G401 (cell line): ENCODE data around the gene CDCA3. TPM values are rescaled to one million over a fixed set of nuclear protein-coding genes. Genes with fewer than 3 reads are reported as not detected.
A peak's percentile ranks its signal among the peaks of the same experiment; 100 is the strongest.

ENCODE experiments used
- DNase-seq: peaks from one replicate; pipeline ENCODE4 v3.0.0-alpha.2; 2015; ENCODE audit warnings: low spot score
- in situ Hi-C: cut with HindIII; loops from 2 replicates; pipeline ENCODE4 v1.10.0; 2016; ENCODE audit warnings: low sequenced_read_pairs, mixed read lengths
- total RNA-seq: library from RNA; depleted of rRNA; stranded (reverse); fragments of >200 nt; shearing (Covaris generic); gene quantifications from 2 replicates; pipeline ENCODE4 v1.2.3, GENCODE V29; 2014

CDCA3 gene
- total RNA-seq, 1 experiment from 2014 or later: 103 TPM

DNA sequence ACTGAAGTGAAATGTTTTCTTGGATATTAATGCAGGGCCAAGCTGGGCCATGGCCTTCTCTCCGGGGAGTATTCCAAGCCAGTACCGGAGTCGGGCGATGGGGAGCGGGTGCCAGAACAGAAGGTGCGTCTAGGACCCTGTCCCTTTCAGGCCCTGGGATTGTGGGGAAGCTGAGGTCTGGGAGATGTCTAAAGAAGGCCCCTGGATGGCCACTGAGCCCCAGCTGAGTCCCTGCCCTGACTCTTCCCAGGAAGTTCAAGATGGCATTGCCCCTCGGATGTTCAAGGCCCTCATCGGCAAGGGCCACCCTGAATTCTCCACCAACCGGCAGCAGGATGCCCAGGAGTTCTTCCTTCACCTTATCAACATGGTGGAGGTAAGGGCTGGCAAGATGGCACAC lies 9.0 kb upstream of the CDCA3 start:
- DNase-seq: no peak
- in situ Hi-C loops: no loop called here

GRCh38 chr12:6858799-6859198 lies 7.7 kb upstream of the CDCA3 start:
- no peak for DNase-seq
- in situ Hi-C loops: no loop called here

DNA sequence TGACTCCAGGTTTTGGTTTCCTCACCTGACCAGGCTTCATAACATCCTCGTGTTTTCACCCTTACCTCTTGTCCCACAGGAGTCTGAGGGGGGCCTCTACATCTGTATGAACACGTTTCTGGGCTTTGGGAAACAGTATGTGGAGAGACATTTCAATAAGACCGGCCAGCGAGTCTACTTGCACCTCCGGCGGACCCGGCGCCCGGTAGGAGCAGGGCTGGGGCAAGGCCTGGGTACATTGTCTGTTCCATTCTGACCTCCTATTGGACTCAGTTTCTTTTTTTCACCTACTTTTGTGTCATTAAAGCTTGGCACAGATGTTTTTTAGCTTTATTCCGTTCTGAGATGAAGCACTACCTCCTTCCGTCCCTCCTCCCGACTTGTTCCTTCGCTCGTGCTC lies 4.2 kb upstream of the CDCA3 start:
- DNase-seq: no peak
- in situ Hi-C loops: no loop called here

GRCh38 chr12:6854036-6854435 lies 3.0 kb upstream of the CDCA3 start:
- no peak for DNase-seq
- in situ Hi-C loops: no loop called here

DNA sequence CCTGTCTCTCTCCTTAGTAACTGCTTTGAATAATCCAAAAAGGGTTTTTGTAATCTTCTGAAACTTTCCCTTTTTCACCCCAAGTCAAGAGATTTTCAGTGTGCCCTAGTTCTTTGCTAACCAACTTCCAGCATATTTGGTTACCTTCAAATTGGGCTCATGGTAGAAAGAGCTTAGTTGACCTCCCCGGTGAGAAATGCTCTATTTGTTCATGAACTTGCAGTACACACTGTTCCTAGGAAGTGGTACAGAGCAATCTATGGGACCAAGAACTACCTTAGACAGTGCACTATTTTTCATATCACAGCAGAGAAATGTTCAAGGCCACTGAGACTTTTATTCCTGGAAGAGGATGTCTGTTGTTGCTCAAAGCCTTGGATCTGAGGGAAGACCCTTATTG lies 2.5 kb upstream of the CDCA3 start:
- DNase-seq: no peak
- in situ Hi-C loops: no loop called here

- in situ Hi-C loops: no loop called here
- no peak for DNase-seq
Measured at GRCh38 chr12:6852651-6853354, 1.7 kb upstream of the CDCA3 start.

GRCh38 chr12:6851921-6852650 lies 1.0 kb upstream of the CDCA3 start, which contains the start of gene USP5:
TSS of gene USP5 (plus strand) at chr12:6852150. CDS start at chr12:6852180, 30 bp downstream.
- in situ Hi-C loops: no loop called here
- DNase-seq: peak; percentile 100

- no peak for DNase-seq
- in situ Hi-C loops: no loop called here
Measured at GRCh38 chr12:6850796-6851152, 312 bp downstream of the CDCA3 start.

GRCh38 chr12:6849976-6850560 lies 1.0 kb downstream of the CDCA3 start:
- in situ Hi-C loops: no loop called here

GRCh38 chr12:6849427-6849826 lies 1.7 kb downstream of the CDCA3 start:
- in situ Hi-C loops: no loop called here

More at GRCh38 chr12:6849976-6850560, 1.0 kb downstream of the CDCA3 start:
- no peak for DNase-seq

DNA sequence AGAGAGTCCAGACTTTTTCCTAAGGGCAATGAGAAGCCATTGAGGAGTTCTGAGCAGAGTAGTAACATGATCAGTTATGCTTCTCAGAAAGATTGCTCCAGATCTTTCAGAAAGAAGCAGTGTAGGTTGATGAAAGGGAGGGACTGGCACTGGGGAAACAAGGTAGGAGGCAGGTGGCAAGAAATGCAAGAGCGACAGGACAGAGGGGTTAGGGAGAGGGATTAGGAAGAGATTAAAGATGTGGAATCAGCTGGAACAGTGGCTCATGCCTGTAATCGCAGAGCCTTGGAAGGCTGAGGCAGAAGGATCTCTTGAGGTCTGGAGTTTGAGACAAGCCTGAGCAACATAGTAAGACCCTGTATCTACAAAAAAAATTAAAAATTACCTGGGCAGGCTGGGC lies 3.4 kb downstream of the CDCA3 start:
- in situ Hi-C loops: no loop called here
- DNase-seq: no peak

More at GRCh38 chr12:6849427-6849826, 1.7 kb downstream of the CDCA3 start:
- DNase-seq: no peak

GRCh38 chr12:6846316-6846869 lies 4.7 kb downstream of the CDCA3 start:
- in situ Hi-C loops: no loop called here
- DNase-seq: no peak

GRCh38 chr12:6845395-6845794 lies 5.7 kb downstream of the CDCA3 start:
- no peak for DNase-seq
- in situ Hi-C loops: no loop called here

DNA sequence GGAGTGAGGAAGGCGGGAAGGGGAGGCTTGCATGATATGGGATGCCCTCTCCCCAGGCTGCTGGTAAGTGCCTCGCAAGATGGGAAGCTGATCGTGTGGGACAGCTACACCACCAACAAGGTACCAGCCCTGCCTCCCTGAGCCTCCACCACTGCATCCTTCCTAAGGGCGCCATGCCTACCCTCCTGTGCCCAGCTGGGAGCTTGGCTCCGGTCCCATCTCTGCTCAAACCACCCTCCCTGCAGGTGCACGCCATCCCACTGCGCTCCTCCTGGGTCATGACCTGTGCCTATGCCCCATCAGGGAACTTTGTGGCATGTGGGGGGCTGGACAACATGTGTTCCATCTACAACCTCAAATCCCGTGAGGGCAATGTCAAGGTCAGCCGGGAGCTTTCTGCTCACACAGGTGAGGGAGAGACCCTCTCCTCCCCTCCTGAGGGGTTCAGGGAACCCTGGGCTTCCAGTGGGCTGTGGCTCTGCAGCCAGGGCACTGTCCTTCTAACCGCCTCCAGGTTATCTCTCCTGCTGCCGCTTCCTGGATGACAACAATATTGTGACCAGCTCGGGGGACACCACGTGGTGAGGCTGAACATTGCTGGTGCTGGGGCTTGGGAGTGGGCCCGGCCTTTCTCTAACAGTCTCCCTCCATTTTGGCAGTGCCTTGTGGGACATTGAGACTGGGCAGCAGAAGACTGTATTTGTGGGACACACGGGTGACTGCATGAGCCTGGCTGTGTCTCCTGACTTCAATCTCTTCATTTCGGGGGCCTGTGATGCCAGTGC lies 7.8 kb downstream of the CDCA3 start:
- in situ Hi-C loops: no loop called here
- no peak for DNase-seq

DNA sequence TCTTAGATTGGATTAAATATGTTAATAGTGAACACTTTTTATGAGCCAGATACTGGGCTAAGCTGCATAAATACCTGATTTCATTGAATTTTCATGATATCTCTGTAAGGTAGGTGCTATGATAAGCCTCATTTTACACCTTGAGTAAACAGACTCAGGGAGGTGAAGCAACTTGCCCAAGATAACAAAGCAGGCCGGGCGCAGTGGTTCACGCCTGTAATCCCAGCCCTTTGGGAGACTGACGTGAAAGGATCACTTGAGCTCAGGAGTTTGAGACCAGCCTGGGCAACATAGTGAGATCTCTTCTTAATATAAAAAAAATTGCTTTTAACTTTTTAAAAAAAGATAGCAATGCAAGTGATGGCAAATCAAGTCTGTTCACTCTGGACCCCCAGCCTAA lies 9.0 kb downstream of the CDCA3 start:
- DNase-seq: no peak
- in situ Hi-C loops: no loop called here

GRCh38 chr12:6840761-6841515 lies 10.1 kb downstream of the CDCA3 start, which contains the start of gene GNB3:
TSS of gene GNB3 (plus strand) at chr12:6840925. CDS start at chr12:6841288, 363 bp downstream.
- in situ Hi-C loops: no loop called here
- no peak for DNase-seq

GRCh38 chr12:6840330-6840729 lies 10.8 kb downstream of the CDCA3 start:
- no peak for DNase-seq
- in situ Hi-C loops: no loop called here

DNA sequence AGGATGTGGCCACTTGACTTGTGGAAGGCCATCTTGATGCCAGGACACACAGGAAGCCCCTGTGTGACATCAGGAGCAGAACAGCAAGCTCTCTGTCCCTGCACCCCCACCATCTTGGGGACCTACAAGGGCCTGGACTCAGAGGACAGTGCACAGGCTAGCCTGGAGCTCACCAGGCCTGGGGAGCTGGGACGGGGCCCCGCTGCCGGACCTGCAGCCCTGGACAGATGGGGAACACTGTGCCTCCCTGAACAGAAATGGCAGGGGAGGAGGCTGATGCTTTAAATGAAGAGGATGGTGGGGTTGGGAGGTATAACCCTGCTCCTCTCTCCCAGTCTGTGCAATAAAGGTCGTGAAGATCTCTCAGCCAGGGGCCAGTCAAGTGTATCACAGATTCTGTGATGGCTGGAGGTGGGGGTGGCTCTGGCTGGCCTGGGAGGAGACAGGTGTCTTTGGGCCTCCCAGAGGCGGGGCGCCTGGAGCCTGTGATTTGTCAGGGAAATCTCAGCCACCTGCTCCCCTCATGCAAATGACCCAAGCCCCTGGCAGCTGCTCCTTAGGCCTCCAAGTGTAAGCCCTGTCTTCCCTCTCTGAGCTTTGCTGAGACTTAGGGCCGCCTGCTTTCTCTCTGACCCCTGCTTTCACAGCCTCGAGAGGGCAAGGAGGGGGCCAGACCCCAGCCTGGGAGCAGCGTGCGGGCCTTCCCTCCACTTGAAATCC lies 11.4 kb downstream of the CDCA3 start:
- in situ Hi-C loops: no loop called here
- peak; percentile 85 for DNase-seq
